Heart left ventricle (tissue), 16 donors: ENCODE data around the gene TKT. TPM values are rescaled to one million over a fixed set of nuclear protein-coding genes. Genes with fewer than 3 reads are reported as not detected.
A peak's percentile ranks its signal among the peaks of the same experiment; 100 is the strongest.

Experiments
- ATAC-seq, 4 donors: fragments of 200-7000 bp; cut with Tn5 transposase; one replicate each; pipeline ENCODE4 v1.9.1; 2020 to 2022; ENCODE audit warnings: moderate library complexity in 4 of 4, mild to moderate bottlenecking in 3 of 4, moderate number of reproducible peaks in 1 of 4
- DNase-seq, 5 donors: peaks; one replicate each; pipeline ENCODE4 v3.0.0-alpha.2; 2020
- H3K27ac ChIP-seq, 12 donors: fragments of 200-600 bp; sonication (generic) in 4 of 12; one replicate each; pipeline versions ENCODE4 v1.5.0 to v1.8.0; 2016 to 2022; ENCODE audit warnings: mild to moderate bottlenecking in 2 of 12
- H3K27me3 ChIP-seq, 9 donors: fragments of 200-600 bp; sonication (generic) in 2 of 9; one replicate each; pipeline versions ENCODE4 v1.5.1 to v1.8.0; 2016 to 2022; ENCODE audit warnings: mild to moderate bottlenecking in 3 of 9
- H3K36me3 ChIP-seq, 9 donors: fragments of 200-600 bp; sonication (generic) in 2 of 9; one replicate each; pipeline versions ENCODE4 v1.5.0 to v1.8.0; 2018 to 2022; ENCODE audit warnings: mild to moderate bottlenecking in 2 of 9
- H3K4me1 ChIP-seq, 12 donors: fragments of 200-600 bp; sonication (generic) in 4 of 12; one replicate each; pipeline versions ENCODE4 v1.5.0 to v1.8.0; 2016 to 2022; ENCODE audit warnings: mild to moderate bottlenecking in 3 of 12
- H3K4me3 ChIP-seq, 12 donors: fragments of 200-600 bp; sonication (generic) in 4 of 12; one replicate each; pipeline versions ENCODE4 v1.5.0 to v1.8.0; 2017 to 2022; ENCODE audit warnings: mild to moderate bottlenecking in 9 of 12, moderate library complexity in 4 of 12
- H3K9me3 ChIP-seq, 12 donors: fragments of 200-600 bp; sonication (generic) in 4 of 12; one replicate each; pipeline versions ENCODE4 v1.5.0 to v1.8.0; 2016 to 2022; ENCODE audit warnings: mild to moderate bottlenecking in 1 of 12
- CTCF ChIP-seq, 12 donors: fragments of 200-600 bp; sonication (generic) in 4 of 12; IDR thresholded peaks; one replicate each; pipeline versions ENCODE4 v1.5.0 to v1.8.0; 2018 to 2022; ENCODE audit warnings: antibody characterized with exemption in 12 of 12, mild to moderate bottlenecking in 5 of 12
- POLR2A ChIP-seq, 2 donors: fragments of 450-650 bp; IDR thresholded peaks; one replicate each; pipeline ENCODE4 v1.6.1; 2017; ENCODE audit warnings: antibody characterized with exemption in 2 of 2, mild to moderate bottlenecking in 2 of 2, moderate library complexity in 2 of 2
- WGBS, 4 donors: extraction: QIAGEN DNeasy Blood & Tissue Kit in 2 of 4; methylation state at CpG; one replicate each; pipeline versions ENCODE4 v1.1.5 to v1.1.7; 2013 to 2018; 5-methylcytosine and 5-hydroxymethylcytosine counted together
- intact Hi-C, 10 donors: fragments of 100-400 bp; cut with DNase I; formaldehyde crosslinking; loops; one replicate each; pipeline versions ENCODE4 v1.11.1 to v1.14.2; 2022
- polyA plus RNA-seq, 2 donors: library from polyadenylated mRNA; stranded (reverse); fragments of 200-250 nt; gene quantifications; one replicate each; pipeline ENCODE4 v1.2.3, GENCODE V29; 2013
- total RNA-seq, 9 donors: library from RNA; depleted of rRNA in 2 of 9; stranded (reverse); fragments of >200 nt in 2 of 9; fragmentation: NEBNext Ultra II Directional in 3 of 9; extraction: Animal tissue kit (Norgen Biotek cat#: 25700) in 3 of 9; gene quantifications; one replicate each; pipeline versions ENCODE4 v1.1.0 to v1.2.4, GENCODE V29; 2016 to 2023
- donor health status: ischemic (EF 13 %, LVEDD 7.1; RV severe dilation, severe dysfunction).
- donor health status: healthy with polysubstance abuse.
- donor health status: DM: no; HTN: yes; CAD: no.
- donor health status: DM: no; HTN: no; CAD: no.
- donor health status: ischemic (EF 25% LVEDD 6.9; RV normal size, moderate dysfunction).
- donor health status: ischemic (EF 25% LVEDD 5.7; RV mildly dilated, moderate dysfunction).
- donor health status: healthy.
- donor health status: DM: yes; HTN: yes; CAD: no.
- donor health status: ischemic (EF 35%, LVEDD 5.7; RV mildly dilated, moderate dysfunction).
- donor health status: nonischemic (EF 11% LVEDD 7.7; RV severe dilation, severe dysfunction).
- donor health status: DM: yes; HTN: yes; CAD: no.
- donor health status: PGD.
- donor health status: ischemic (EF 29% LVEDD 5.4; RV normal size, mild dysfunction).
- donor health status: nonischemic (EF 23%, LVEDD 6.1; RV moderate dilation, normal function).

The TKT gene
- total and polyA plus RNA-seq, 11 donors: 20.6 to 111 (median 36.6) TPM

GRCh38 chr3:53229171-53229570, 26.7 kb downstream of the TKT start:
- Histone ChIP-seq H3K4me1 (peaks cover 0 to 4% (median 0%) of the 10 kb centered on the region in 12 donors), H3K4me3 (no peak overlapping the region), H3K9me3 (no peaks in the 10 kb centered on the region), H3K27me3 (no peaks in the 10 kb centered on the region), H3K36me3 (peaks cover 9 to 100% (median 98%) of the 10 kb centered on the region in 9 donors), H3K27ac (no peak overlapping the region)
- 94 to 97% (median 97%) methylated on average over 7 to 14 of the region's 14 CpGs for WGBS, 4 donors
- no peak for ATAC-seq
- intact Hi-C loops: loop anchor here in 2 of 10 donors (10.0 kb wide), 2 partner anchors 476 to 486 kb away; no protein-coding TSS in a partner anchor
- TF ChIP-seq POLR2A (IDR thresholded peaks at IDR 0.05): no peak
- no peak for TF ChIP-seq CTCF (IDR thresholded peaks at IDR 0.05)
- peak in 1 of 5 donors; percentile 11 for DNase-seq

- no peaks in the 10 kb centered on the region for H3K9me3 ChIP-seq
- WGBS, 4 donors: 85 to 89% (median 89%) methylated on average over 17 to 24 of the region's 24 CpGs
- no peaks in the 10 kb centered on the region for H3K27me3 ChIP-seq
- TF ChIP-seq CTCF (IDR thresholded peaks at IDR 0.05): no peak
- no peak for TF ChIP-seq POLR2A (IDR thresholded peaks at IDR 0.05)
- H3K27ac ChIP-seq: no peak overlapping the region
- DNase-seq (peak in 1 of 5 donors; percentile 29), ATAC-seq (no peak)
- intact Hi-C loops: loop anchor here in 2 of 10 donors (10.0 kb wide), 2 partner anchors 477 to 487 kb away; no protein-coding TSS in a partner anchor
- no peak overlapping the region for H3K4me3 ChIP-seq
- H3K4me1 ChIP-seq: peaks cover 0 to 4% (median 0%) of the 10 kb centered on the region in 12 donors
- peaks cover 9 to 100% (median 94%) of the 10 kb centered on the region in 9 donors for H3K36me3 ChIP-seq
Measured at GRCh38 chr3:53227993-53228885, 27.6 kb downstream of the TKT start.

GRCh38 chr3:53226841-53227407, 28.9 kb downstream of the TKT start:
- no peaks in the 10 kb centered on the region for H3K27me3 ChIP-seq
- H3K4me3 ChIP-seq: no peak overlapping the region
- peak overlapping the region in 1 of 12 donors; percentile 4 for H3K27ac ChIP-seq
- 90 to 95% (median 93%) methylated on average over 13 to 17 of the region's 17 CpGs for WGBS, 4 donors
- intact Hi-C loops: loop anchor here in 2 of 10 donors (10.0 kb wide), 2 partner anchors 478 to 488 kb away; no protein-coding TSS in a partner anchor
- no peak for TF ChIP-seq POLR2A (IDR thresholded peaks at IDR 0.05)
- TF ChIP-seq CTCF (IDR thresholded peaks at IDR 0.05): no peak
- no peaks in the 10 kb centered on the region for H3K9me3 ChIP-seq
- H3K4me1 ChIP-seq: no peaks in the 10 kb centered on the region
- H3K36me3 ChIP-seq: peaks cover 5 to 92% (median 83%) of the 10 kb centered on the region in 9 donors
- ATAC-seq: no peak
- peak in 1 of 5 donors; percentile 19 for DNase-seq
